HepG2 (cell line): ENCODE data around the gene HECA. TPM values are rescaled to one million over a fixed set of nuclear protein-coding genes. Genes with fewer than 3 reads are reported as not detected.

Experiments
- ATAC-seq: fragments of 200-7000 bp; cut with Tn5 transposase; 3 replicates; pipeline ENCODE4 v1.9.1; 2020; ENCODE audit warnings: mild to moderate bottlenecking, moderate library complexity
- BruUV-seq: library from RNA; stranded (reverse); fragments of 400-500 nt; replicated peaks from 2 replicates; lab custom pipeline; 2021; lab: Mats Ljungman, UMichigan
- CTCF ChIA-PET: fragments of 300-600 bp; formaldehyde crosslinking; extraction: SDS; loops from one replicate; lab custom pipeline; 2021; ENCODE audit warnings: low total read pairs, inconsistent platforms, low intra/inter-chr PET ratio; lab: Yijun Ruan, JAX
- POLR2A ChIA-PET: fragments of 350-600 bp; sonication (Branson Sonifier 250); formaldehyde crosslinking; loops from one replicate; lab custom pipeline; 2020; ENCODE audit warnings: antibody characterized with exemption, inconsistent platforms; lab: Yijun Ruan, JAX
- DNase-seq: peaks from one replicate; pipeline ENCODE4 v3.0.0-alpha.2; 2015; ENCODE audit warnings: low spot score
- FAIRE-seq: peaks from 3 replicates; lab custom pipeline; 2011; peaks lifted over from hg19 to GRCh38; lab: Jason Lieb, UNC
- H2AFZ ChIP-seq: one replicate; pipeline ENCODE4 v1.6.1; 2011; ENCODE audit warnings: low read length, inconsistent platforms
- H3K27ac ChIP-seq: fragments of 300-600 bp; 3 replicates; pipeline ENCODE4 v1.8.0; 2011; ENCODE audit warnings: mixed run types, mild to moderate bottlenecking, mixed read lengths, low read length, inconsistent platforms; ENCODE audit not compliant: insufficient read depth; ENCODE audit errors: extremely low read length
- H3K27me3 ChIP-seq, 2 experiments: fragments of 200-600 bp in 1 of 2; 2 replicates in 1 of 2; 3 replicates in 1 of 2; pipeline versions ENCODE4 v1.6.0 to v1.8.0; 2011; ENCODE audit warnings: low read length in 2 of 2, mild to moderate bottlenecking in 2 of 2, moderate library complexity in 2 of 2, inconsistent platforms in 1 of 2; ENCODE audit not compliant: insufficient read depth in 2 of 2, control insufficient read depth in 1 of 2
- H3K36me3 ChIP-seq, 2 experiments: fragments of 200-600 bp in 1 of 2; replicated peaks in 1 of 2; 2 replicates in 1 of 2; 3 replicates in 1 of 2; pipeline versions ENCODE4 v1.5.1 to v1.8.0; 2011; ENCODE audit warnings: low read length in 2 of 2, inconsistent platforms in 1 of 2; ENCODE audit not compliant: insufficient read depth in 2 of 2, control insufficient read depth in 1 of 2
- H3K4me1 ChIP-seq: 2 replicates; pipeline ENCODE4 v1.5.1; 2012; ENCODE audit warnings: low read length, inconsistent platforms; ENCODE audit not compliant: insufficient read depth
- H3K4me2 ChIP-seq: 2 replicates; pipeline ENCODE4 v1.6.0; 2011; ENCODE audit warnings: low read depth, low read length, inconsistent platforms
- H3K4me3 ChIP-seq, 3 experiments: fragments of 200-600 bp in 1 of 3; sonication (generic), shearing (Covaris generic) in 1 of 3; replicated peaks in 1 of 3; 2 replicates each; pipeline ENCODE4 v1.5.1; 2011 to 2016; ENCODE audit warnings: low read length in 3 of 3, inconsistent platforms in 2 of 3, low read depth in 2 of 3, mild to moderate bottlenecking in 2 of 3, control low read depth in 1 of 3, mixed read lengths in 1 of 3; ENCODE audit not compliant: insufficient read depth in 1 of 3
- H3K79me2 ChIP-seq: one replicate; pipeline ENCODE4 v1.6.1; 2011; ENCODE audit warnings: low read length, inconsistent platforms; ENCODE audit not compliant: insufficient read depth
- H3K9ac ChIP-seq: 2 replicates; pipeline ENCODE4 v1.6.0; 2011; ENCODE audit warnings: mild to moderate bottlenecking, low read depth, low read length, inconsistent platforms; ENCODE audit not compliant: insufficient read depth
- H3K9me3 ChIP-seq: 2 replicates; pipeline ENCODE4 v1.5.1; 2012; ENCODE audit warnings: mild to moderate bottlenecking, low read length
- H4K20me1 ChIP-seq: 2 replicates; pipeline ENCODE4 v1.6.0; 2011; ENCODE audit warnings: inconsistent platforms, mild to moderate bottlenecking, low read length, moderate library complexity; ENCODE audit not compliant: insufficient read depth
- BATF2 ChIP-seq: sonication (generic); formaldehyde crosslinking; IDR thresholded peaks from 2 replicates; pipeline ENCODE4 v1.8.0; 2022; ENCODE audit warnings: mild to moderate bottlenecking, missing genetic modification reagents, moderate library complexity
- CBX2 ChIP-seq, 2 experiments: fragments of 200-600 bp in 1 of 2; sonication (generic); formaldehyde crosslinking in 1 of 2; IDR thresholded peaks; 2 replicates each; pipeline versions ENCODE4 v1.7.0 to v1.8.1; 2018 to 2022; ENCODE audit warnings: low read depth in 2 of 2, low read length in 1 of 2, mild to moderate bottlenecking in 1 of 2, missing genetic modification reagents in 1 of 2
- GABPA ChIP-seq, 2 experiments: IDR thresholded peaks; 2 replicates each; pipeline ENCODE4 v1.6.1; 2011 to 2016; ENCODE audit warnings: low read depth in 2 of 2, low read length in 1 of 2, missing biosample characterization in 1 of 2, missing genetic modification characterization in 1 of 2
- PITX1 ChIP-seq: sonication (generic); formaldehyde crosslinking; IDR thresholded peaks from 2 replicates; pipeline ENCODE4 v1.5.1; 2020; ENCODE audit warnings: mild to moderate bottlenecking, missing genetic modification reagents
- RORA ChIP-seq: sonication (generic); formaldehyde crosslinking; IDR thresholded peaks from 2 replicates; pipeline ENCODE4 v1.5.0; 2020; ENCODE audit warnings: mild to moderate bottlenecking, missing genetic modification reagents, moderate library complexity
- TCF7 ChIP-seq: sonication (generic); IDR thresholded peaks from 2 replicates; pipeline ENCODE4 v1.6.1; 2016; ENCODE audit warnings: antibody characterized with exemption, low read depth
- WGBS: methylation state at CpG from one replicate; pipeline ENCODE4 v1.1.6; 2017; ENCODE audit warnings: low lambda C conversion rate; 5-methylcytosine and 5-hydroxymethylcytosine counted together
- in situ Hi-C: cut with HindIII; loops from 2 replicates; pipeline ENCODE4 v1.10.0; 2017; ENCODE audit warnings: low pct_unique_long_range_greater_than_20kb; ENCODE audit not compliant: extremely low pct_ligation_motif_present
- intact Hi-C: fragments of 100-400 bp; cut with micrococcal nuclease; formaldehyde crosslinking; loops from one replicate; pipeline ENCODE4 v1.10.0; 2022; ENCODE audit not compliant: unreplicated experiment
- polyA plus RNA-seq, 8 experiments: library from polyadenylated mRNA; depleted of rRNA in 3 of 8; stranded (reverse) in 7 of 8; unstranded in 1 of 8; fragments of >200 nt; fragmentation: Illumina TruSeq in 4 of 8; extraction: Trizol in 4 of 8; gene quantifications; 2 replicates each; pipeline versions ENCODE4 v1.2.1 to v1.2.3, GENCODE V29; 2011 to 2016; ENCODE audit warnings: low read depth in 4 of 8, missing spikeins in 1 of 8, mixed read lengths in 1 of 8; ENCODE audit not compliant: insufficient read depth in 1 of 8
- total RNA-seq, 5 experiments: library from RNA; depleted of rRNA; stranded (reverse); fragments of >200 nt; fragmentation: Illumina TruSeq; extraction: Trizol; gene quantifications; 2 replicates each; pipeline ENCODE4 v1.2.3, GENCODE V29; 2016; ENCODE audit warnings: low read depth in 1 of 5

Gene HECA
- total and polyA plus RNA-seq, 2 of the 13 experiments (the other 11 are each of a cell fraction or from before 2014, with no cell fraction given): 0.18 to 0.49 TPM

DNA sequence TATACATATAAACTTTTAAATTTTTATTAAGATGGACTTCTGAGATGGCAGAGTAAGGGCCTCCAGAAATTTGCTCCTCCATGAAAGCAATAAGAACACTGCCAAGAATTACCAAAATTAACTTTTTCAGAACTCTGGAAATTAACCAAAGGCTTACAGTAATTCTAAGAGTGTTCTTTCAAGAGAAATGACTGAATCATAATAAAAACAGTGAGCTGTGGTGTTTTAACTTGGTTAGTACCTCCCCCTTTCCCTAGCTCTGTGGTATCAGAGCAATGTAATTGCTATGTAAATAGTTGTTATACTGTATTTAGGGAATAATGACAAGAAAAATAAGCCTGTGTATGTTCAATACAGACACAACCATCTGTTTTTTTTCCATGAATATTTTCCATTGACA, 19.0 kb downstream of the HECA start (continued):
- TF ChIP-seq TCF7: no peak
- no peak for TF ChIP-seq CBX2 (IDR thresholded peaks at IDR 0.05; ENCODE audit: low read depth, low read length)
- TF ChIP-seq CBX2 (CRISPR knock-in tag; IDR thresholded peaks at IDR 0.05; ENCODE audit: low read depth): no peak
- no peak for TF ChIP-seq PITX1
- TF ChIP-seq BATF2: no peak

DNA sequence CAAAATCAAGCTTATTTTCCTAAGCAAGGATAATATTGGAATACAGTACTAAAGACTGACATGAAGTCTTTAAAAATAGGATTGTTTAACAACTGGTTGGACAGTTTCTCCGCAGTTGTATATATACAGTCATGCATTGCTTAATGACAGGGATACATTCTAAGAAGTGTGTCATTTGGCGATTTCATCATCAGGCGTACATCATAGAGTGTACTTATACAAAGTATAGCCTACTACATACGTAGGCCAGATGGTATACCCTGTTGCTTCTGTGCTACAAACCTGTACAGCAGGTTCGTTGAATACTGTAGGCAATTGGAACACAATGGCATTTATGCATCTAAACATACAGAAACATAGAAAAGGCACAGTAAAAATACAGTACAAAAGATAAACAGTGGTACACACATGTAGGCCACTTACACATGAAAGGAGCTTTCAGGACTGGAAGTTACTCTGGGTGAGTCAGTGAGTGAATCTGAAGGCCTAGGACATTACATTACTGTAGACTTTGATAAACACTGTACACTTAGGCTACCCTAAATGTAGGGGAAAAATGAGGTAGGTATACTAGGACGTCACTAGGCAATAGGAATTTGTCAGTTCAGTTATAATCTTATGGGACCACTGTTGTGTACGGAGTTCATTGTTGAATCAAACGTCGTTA, 20.1 kb downstream of the HECA start:
- H3K9me3 ChIP-seq: no peaks in the 10 kb centered on the region
- H4K20me1 ChIP-seq: no peaks in the 10 kb centered on the region
- H3K79me2 ChIP-seq: no peaks in the 10 kb centered on the region
- no peak for FAIRE-seq
- WGBS: 61% methylated on average over 9 of the region's 9 CpGs
- ATAC-seq: no peak
- BruUV-seq: no TSS peak
- H3K27me3 ChIP-seq: no peaks in the 10 kb centered on the region
- intact Hi-C loops: no loop called here
- no peak overlapping the region for H3K27ac ChIP-seq
- no peak overlapping the region for H3K4me3 ChIP-seq
- no peak for TF ChIP-seq GABPA (IDR thresholded peaks at IDR 0.05; ENCODE audit: low read depth, low read length)
- TF ChIP-seq GABPA (CRISPR knock-in tag; IDR thresholded peaks at IDR 0.05; ENCODE audit: low read depth): no peak
- TF ChIP-seq RORA: no peak
- no peaks in the 10 kb centered on the region for H3K36me3 ChIP-seq
- in situ Hi-C loops: no loop called here
- H3K9ac ChIP-seq: no peak overlapping the region
- ChIA-PET CTCF (no interaction called here), POLR2A (no interaction called here)
- no peaks in the 10 kb centered on the region for H3K4me1 ChIP-seq
- DNase-seq: no peak
- no peak overlapping the region for H3K4me2 ChIP-seq
- no peak overlapping the region for H2AFZ ChIP-seq
